Caco-2 (cell line): ENCODE results near the gene ZIC4. TPM values are rescaled to one million over a fixed set of nuclear protein-coding genes. Genes with fewer than 3 reads are reported as not detected.

Experiments
- BruUV-seq: library from RNA; stranded (reverse); fragments of 400-500 nt; replicated peaks from 2 replicates; lab custom pipeline; 2021; lab: Mats Ljungman, UMichigan
- CTCF ChIA-PET: fragments of 300-600 bp; sonication (Branson Sonifier 250); formaldehyde crosslinking; loops from one replicate; lab custom pipeline; 2022; ENCODE audit warnings: antibody characterized with exemption; lab: Charles Lee
- POLR2A ChIA-PET: fragments of 300-600 bp; sonication (Branson Sonifier 250); formaldehyde crosslinking; loops from one replicate; lab custom pipeline; 2022; ENCODE audit warnings: antibody characterized with exemption; lab: Charles Lee
- DNase-seq, 2 experiments: peaks; one replicate each; pipeline versions ENCODE4 v3.0.0 to v3.0.0-alpha.2; 2020 to 2022
- H3K27me3 ChIP-seq: replicated peaks from 2 replicates; pipeline ENCODE4 v1.6.0; 2011; ENCODE audit warnings: low read length; ENCODE audit not compliant: control insufficient read depth, insufficient read depth
- H3K36me3 ChIP-seq: 2 replicates; pipeline ENCODE4 v1.5.1; 2011; ENCODE audit warnings: low read length; ENCODE audit not compliant: control insufficient read depth, insufficient read depth
- H3K4me1 ChIP-seq: fragments of 250-450 bp; sonication (Bioruptor Pico); 2 replicates; pipeline ENCODE4 v1.5.1; 2020; ENCODE audit warnings: mild to moderate bottlenecking
- H3K4me3 ChIP-seq: 2 replicates; pipeline ENCODE4 v1.5.1; 2011; ENCODE audit warnings: low read depth, mild to moderate bottlenecking, control low read depth, low read length
- H3K9me3 ChIP-seq: fragments of 250-450 bp; sonication (Bioruptor Pico); 2 replicates; pipeline ENCODE4 v1.5.1; 2020; ENCODE audit warnings: mild to moderate bottlenecking, moderate library complexity
- H3K27ac Mint-ChIP-seq: one replicate; pipeline ENCODE4 v1.8.0; 2022; ENCODE audit warnings: mixed read lengths; ENCODE audit not compliant: unreplicated experiment
- H3K27me3 Mint-ChIP-seq: one replicate; pipeline ENCODE4 v1.8.0; 2022; ENCODE audit warnings: mixed read lengths; ENCODE audit not compliant: insufficient read depth, unreplicated experiment
- H3K36me3 Mint-ChIP-seq: one replicate; pipeline ENCODE4 v1.8.0; 2022; ENCODE audit warnings: mild to moderate bottlenecking, mixed read lengths; ENCODE audit not compliant: insufficient read depth, unreplicated experiment
- H3K4me1 Mint-ChIP-seq: one replicate; pipeline ENCODE4 v1.8.0; 2022; ENCODE audit warnings: low read depth, mixed read lengths; ENCODE audit not compliant: unreplicated experiment
- H3K4me3 Mint-ChIP-seq: one replicate; pipeline ENCODE4 v1.8.0; 2022; ENCODE audit warnings: mild to moderate bottlenecking, moderate library complexity, mixed read lengths; ENCODE audit not compliant: unreplicated experiment
- H3K9me3 Mint-ChIP-seq: one replicate; pipeline ENCODE4 v1.8.0; 2022; ENCODE audit warnings: mixed read lengths; ENCODE audit not compliant: unreplicated experiment
- CTCF ChIP-seq, 2 experiments: fragments of 200-600 bp in 1 of 2; IDR thresholded peaks; 1 replicate in 1 of 2; 2 replicates in 1 of 2; pipeline versions ENCODE4 v1.5.1 to v1.8.0; 2011 to 2022; ENCODE audit warnings: antibody characterized with exemption in 1 of 2, control low read depth in 1 of 2, inconsistent platforms in 1 of 2, low read depth in 1 of 2, low read length in 1 of 2, mild to moderate bottlenecking in 1 of 2, moderate library complexity in 1 of 2; ENCODE audit not compliant: insufficient read depth in 1 of 2, severe bottlenecking in 1 of 2, unreplicated experiment in 1 of 2
- intact Hi-C: fragments of 100-400 bp; cut with micrococcal nuclease; formaldehyde crosslinking; loops from one replicate; pipeline ENCODE4 v1.10.0; 2022; ENCODE audit not compliant: unreplicated experiment
- total RNA-seq: library from RNA; stranded (reverse); gene quantifications from 2 replicates; pipeline ENCODE4 v1.2.3, GENCODE V29; 2022

Gene ZIC4
- total RNA-seq, 1 experiment from 2014 or later, result not detected

GRCh38 chr3:147356909-147357900 lies 49.1 kb downstream of the ZIC4 start:
- Histone ChIP-seq H3K27me3 (no peaks in the 10 kb centered on the region), H3K36me3 (no peaks in the 10 kb centered on the region), H3K4me1 (no peaks in the 10 kb centered on the region), H3K4me3 (no peak overlapping the region), H3K9me3 (no peaks in the 10 kb centered on the region)
- H3K9me3 Mint-ChIP-seq, result no peaks in the 10 kb centered on the region
- no TSS peak for BruUV-seq
- ChIA-PET CTCF (no interaction called here), POLR2A (no interaction called here)
- no peak for TF ChIP-seq CTCF (IDR thresholded peaks at IDR 0.05; ENCODE audit: insufficient read depth in 1 of 2, low read depth in 1 of 2, low read length in 1 of 2, severe bottlenecking in 1 of 2, unreplicated experiment in 1 of 2)
- no peak overlapping the region for H3K27ac Mint-ChIP-seq
- peaks cover 7% of the 10 kb centered on the region for H3K27me3 Mint-ChIP-seq
- no peaks in the 10 kb centered on the region for H3K4me1 Mint-ChIP-seq
- H3K4me3 Mint-ChIP-seq, result no peak overlapping the region
- DNase-seq, result no peak
- H3K36me3 Mint-ChIP-seq, result no peaks in the 10 kb centered on the region
- intact Hi-C loops, result no loop called here

GRCh38 chr3:147356145-147356908 lies 50.0 kb downstream of the ZIC4 start:
- Mint-ChIP-seq H3K27ac (no peak overlapping the region), H3K4me1 (no peaks in the 10 kb centered on the region), H3K9me3 (no peaks in the 10 kb centered on the region), H3K4me3 (no peak overlapping the region), H3K36me3 (no peaks in the 10 kb centered on the region), H3K27me3 (peaks cover 7% of the 10 kb centered on the region)
- Histone ChIP-seq H3K4me3 (no peak overlapping the region), H3K36me3 (no peaks in the 10 kb centered on the region), H3K4me1 (no peaks in the 10 kb centered on the region), H3K9me3 (no peaks in the 10 kb centered on the region), H3K27me3 (no peaks in the 10 kb centered on the region)
- TF ChIP-seq CTCF (IDR thresholded peaks at IDR 0.05; ENCODE audit: insufficient read depth in 1 of 2, low read depth in 1 of 2, low read length in 1 of 2, severe bottlenecking in 1 of 2, unreplicated experiment in 1 of 2), result no peak
- ChIA-PET CTCF (no interaction called here), POLR2A (no interaction called here)
- intact Hi-C loops, result no loop called here
- DNase-seq, result no peak
- BruUV-seq, result no TSS peak

GRCh38 chr3:147355753-147356090 lies 50.6 kb downstream of the ZIC4 start:
- Histone ChIP-seq H3K36me3 (no peaks in the 10 kb centered on the region), H3K27me3 (no peaks in the 10 kb centered on the region), H3K9me3 (no peaks in the 10 kb centered on the region), H3K4me1 (no peaks in the 10 kb centered on the region), H3K4me3 (no peak overlapping the region)
- ChIA-PET CTCF (interaction anchor here (0.6 kb wide), 1 partner anchor 98 kb away, joined by 4 read pairs; no protein-coding TSS in a partner anchor), POLR2A (no interaction called here)
- Mint-ChIP-seq H3K27me3 (peaks cover 7% of the 10 kb centered on the region), H3K4me1 (no peaks in the 10 kb centered on the region), H3K4me3 (no peak overlapping the region), H3K27ac (no peak overlapping the region), H3K9me3 (no peaks in the 10 kb centered on the region), H3K36me3 (no peaks in the 10 kb centered on the region)
- TF ChIP-seq CTCF (IDR thresholded peaks at IDR 0.05; ENCODE audit: insufficient read depth in 1 of 2, low read depth in 1 of 2, low read length in 1 of 2, severe bottlenecking in 1 of 2, unreplicated experiment in 1 of 2), result no peak
- DNase-seq, result no peak
- intact Hi-C loops, result no loop called here
- BruUV-seq, result no TSS peak
